Astrocyte (in vitro differentiated cells and primary cell): ENCODE results near the gene POLR2J. TPM values are rescaled to one million over a fixed set of nuclear protein-coding genes. Genes with fewer than 3 reads are reported as not detected.

ENCODE experiments used
- DNase-seq: peaks from one replicate; pipeline ENCODE4 v3.0.0-alpha.2; 2010; ENCODE audit warnings: low read depth
- FAIRE-seq: peaks from 2 replicates; lab custom pipeline; 2011; peaks lifted over from hg19 to GRCh38; lab: Jason Lieb, UNC
- H2AFZ ChIP-seq: 2 replicates; pipeline ENCODE4 v1.6.0; 2012; ENCODE audit warnings: low read depth, low read length, inconsistent platforms
- H3K27ac ChIP-seq: 2 replicates; pipeline ENCODE4 v1.5.1; 2011; ENCODE audit warnings: low read depth, low read length, inconsistent platforms
- H3K27me3 ChIP-seq: 2 replicates; pipeline ENCODE4 v1.6.0; 2011; ENCODE audit warnings: low read length, inconsistent platforms; ENCODE audit not compliant: insufficient read depth
- H3K36me3 ChIP-seq: 2 replicates; pipeline ENCODE4 v1.5.1; 2011; ENCODE audit warnings: low read length, inconsistent platforms; ENCODE audit not compliant: insufficient read depth
- H3K4me1 ChIP-seq: 2 replicates; pipeline ENCODE4 v1.5.1; 2011; ENCODE audit warnings: low read length, inconsistent platforms; ENCODE audit not compliant: insufficient read depth
- H3K4me2 ChIP-seq: 2 replicates; pipeline ENCODE4 v1.6.0; 2012; ENCODE audit warnings: low read length, inconsistent platforms
- H3K4me3 ChIP-seq: 2 replicates; pipeline ENCODE4 v1.5.1; 2011; ENCODE audit warnings: low read depth, mild to moderate bottlenecking, low read length, inconsistent platforms; ENCODE audit not compliant: insufficient read depth
- H3K79me2 ChIP-seq: 2 replicates; pipeline ENCODE4 v1.6.0; 2012; ENCODE audit warnings: mild to moderate bottlenecking, low read length, inconsistent platforms; ENCODE audit not compliant: insufficient read depth
- H3K9ac ChIP-seq: 2 replicates; pipeline ENCODE4 v1.6.0; 2012; ENCODE audit warnings: mild to moderate bottlenecking, low read length, inconsistent platforms
- H3K9me3 ChIP-seq: 2 replicates; pipeline ENCODE4 v1.5.1; 2012; ENCODE audit warnings: low read depth, mild to moderate bottlenecking, low read length, inconsistent platforms; ENCODE audit not compliant: insufficient read depth
- H4K20me1 ChIP-seq: 2 replicates; pipeline ENCODE4 v1.6.0; 2012; ENCODE audit warnings: low read length, inconsistent platforms; ENCODE audit not compliant: insufficient read depth
- H3K27ac Mint-ChIP-seq: one replicate; pipeline ENCODE4 v1.8.0; 2021; ENCODE audit warnings: mild to moderate bottlenecking, mixed read lengths; ENCODE audit not compliant: unreplicated experiment
- H3K27me3 Mint-ChIP-seq: one replicate; pipeline ENCODE4 v1.8.0; 2021; ENCODE audit warnings: low read depth, mixed read lengths; ENCODE audit not compliant: unreplicated experiment
- H3K36me3 Mint-ChIP-seq: one replicate; pipeline ENCODE4 v1.8.0; 2021; ENCODE audit warnings: low read depth, mixed read lengths; ENCODE audit not compliant: unreplicated experiment
- H3K4me1 Mint-ChIP-seq: one replicate; pipeline ENCODE4 v1.8.0; 2021; ENCODE audit warnings: low read depth, mixed read lengths; ENCODE audit not compliant: unreplicated experiment
- H3K4me3 Mint-ChIP-seq: one replicate; pipeline ENCODE4 v1.8.0; 2021; ENCODE audit warnings: mild to moderate bottlenecking, moderate library complexity, mixed read lengths; ENCODE audit not compliant: unreplicated experiment
- H3K9me3 Mint-ChIP-seq: one replicate; pipeline ENCODE4 v1.8.0; 2021; ENCODE audit warnings: mild to moderate bottlenecking, mixed read lengths; ENCODE audit not compliant: unreplicated experiment
- EZH2 ChIP-seq: IDR thresholded peaks from 2 replicates; pipeline ENCODE4 v1.6.1; 2012; ENCODE audit warnings: mild to moderate bottlenecking, low read length, inconsistent platforms; ENCODE audit not compliant: insufficient read depth
- total RNA-seq: library from RNA; stranded (reverse); gene quantifications from 2 replicates; pipeline ENCODE4 v1.2.1, GENCODE V29; 2021
- TF ChIP-seq, protein P1 (sequence below): IDR thresholded peaks from 2 replicates; pipeline ENCODE4 v1.5.1; 2011; ENCODE audit warnings: low read depth, mild to moderate bottlenecking, inconsistent platforms, low read length, moderate library complexity; ENCODE audit not compliant: insufficient read depth

POLR2J gene
- total RNA-seq, 1 donor from 2014 or later, result 41.4 TPM

DNA sequence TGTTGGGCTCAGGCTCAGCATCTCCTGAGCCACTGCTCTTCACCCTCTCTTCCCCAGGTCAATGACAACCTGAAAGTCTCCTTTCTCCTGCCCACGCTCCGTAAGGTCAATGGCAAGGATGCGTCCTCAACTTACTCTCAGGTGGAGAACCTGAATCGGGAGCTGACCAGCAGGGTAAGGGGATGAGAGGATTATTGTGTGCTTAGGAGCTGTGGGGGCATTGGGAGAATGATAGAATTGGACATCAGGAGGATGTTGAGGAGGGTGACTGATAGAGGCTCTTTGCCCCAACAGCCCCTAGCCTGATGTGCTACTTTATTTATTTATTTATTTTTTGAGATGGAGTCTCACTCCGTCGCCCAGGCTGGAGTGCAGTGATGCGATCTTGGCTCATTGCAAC, 12.6 kb downstream of the POLR2J start:
- Histone ChIP-seq H3K36me3 (no peaks in the 10 kb centered on the region), H2AFZ (no peak overlapping the region), H3K9me3 (no peaks in the 10 kb centered on the region), H3K27me3 (no peaks in the 10 kb centered on the region), H3K27ac (no peak overlapping the region), H3K9ac (peak overlapping the region; percentile 96), H4K20me1 (peaks cover 28% of the 10 kb centered on the region), H3K4me2 (peak overlapping the region; percentile 87), H3K4me1 (peaks cover 12% of the 10 kb centered on the region), H3K79me2 (peaks cover 41% of the 10 kb centered on the region), H3K4me3 (peak overlapping the region; percentile 98)
- TF ChIP-seq, protein P1, sequence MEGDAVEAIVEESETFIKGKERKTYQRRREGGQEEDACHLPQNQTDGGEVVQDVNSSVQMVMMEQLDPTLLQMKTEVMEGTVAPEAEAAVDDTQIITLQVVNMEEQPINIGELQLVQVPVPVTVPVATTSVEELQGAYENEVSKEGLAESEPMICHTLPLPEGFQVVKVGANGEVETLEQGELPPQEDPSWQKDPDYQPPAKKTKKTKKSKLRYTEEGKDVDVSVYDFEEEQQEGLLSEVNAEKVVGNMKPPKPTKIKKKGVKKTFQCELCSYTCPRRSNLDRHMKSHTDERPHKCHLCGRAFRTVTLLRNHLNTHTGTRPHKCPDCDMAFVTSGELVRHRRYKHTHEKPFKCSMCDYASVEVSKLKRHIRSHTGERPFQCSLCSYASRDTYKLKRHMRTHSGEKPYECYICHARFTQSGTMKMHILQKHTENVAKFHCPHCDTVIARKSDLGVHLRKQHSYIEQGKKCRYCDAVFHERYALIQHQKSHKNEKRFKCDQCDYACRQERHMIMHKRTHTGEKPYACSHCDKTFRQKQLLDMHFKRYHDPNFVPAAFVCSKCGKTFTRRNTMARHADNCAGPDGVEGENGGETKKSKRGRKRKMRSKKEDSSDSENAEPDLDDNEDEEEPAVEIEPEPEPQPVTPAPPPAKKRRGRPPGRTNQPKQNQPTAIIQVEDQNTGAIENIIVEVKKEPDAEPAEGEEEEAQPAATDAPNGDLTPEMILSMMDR, result no peak
- no peak for TF ChIP-seq EZH2
- DNase-seq (no peak), FAIRE-seq (no peak)
- H3K36me3 Mint-ChIP-seq, result no peaks in the 10 kb centered on the region
- H3K27me3 Mint-ChIP-seq, result no peaks in the 10 kb centered on the region
- no peak overlapping the region for H3K27ac Mint-ChIP-seq
- H3K4me3 Mint-ChIP-seq, result peak overlapping the region; percentile 80
- no peaks in the 10 kb centered on the region for H3K9me3 Mint-ChIP-seq
- peaks cover 4% of the 10 kb centered on the region for H3K4me1 Mint-ChIP-seq

DNA sequence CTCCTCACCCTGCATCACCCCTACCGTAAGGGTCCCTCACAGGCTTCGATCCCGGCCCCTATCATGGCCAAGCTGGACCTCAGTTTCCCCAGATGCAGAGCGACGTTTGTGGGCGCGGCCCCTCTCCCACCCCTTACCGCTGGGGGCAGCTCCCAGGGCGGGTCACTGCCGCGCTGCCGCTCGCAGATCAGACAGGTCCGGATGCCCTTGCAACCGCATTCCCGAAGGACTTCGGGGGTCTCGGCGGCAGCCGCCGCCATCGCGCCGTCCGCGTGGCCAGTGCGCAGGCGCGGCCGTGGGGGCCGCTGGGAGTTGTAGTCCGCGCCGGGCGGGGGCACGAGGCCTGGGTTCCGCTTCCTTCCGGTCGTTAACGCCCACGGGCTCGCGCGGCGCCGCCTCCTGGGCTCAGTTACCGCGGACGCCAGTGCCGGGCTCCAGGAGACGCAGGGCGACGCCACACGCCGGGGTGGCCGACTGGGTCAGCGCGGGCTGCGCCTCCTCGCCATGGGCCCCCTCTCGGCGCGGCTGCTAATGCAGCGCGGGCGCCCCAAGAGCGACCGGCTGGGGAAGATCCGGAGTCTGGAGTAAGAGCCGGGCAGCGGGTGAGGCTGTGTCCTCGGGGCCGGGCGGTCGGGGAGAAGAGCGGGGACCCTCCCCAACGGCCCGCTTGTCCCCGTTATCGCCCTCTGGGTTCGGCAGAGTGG, 14.0 kb downstream of the POLR2J start, which contains the start of the genes ALKBH4 and LRWD1:
Gene ALKBH4 (minus strand): TSS at position 287 of the 704 bp plus-strand sequence. CDS start 27 bp downstream, at position 260.
Gene LRWD1 (plus strand): TSS at position 408 of the 704 bp plus-strand sequence. CDS start 97 bp downstream, at position 505.
- peaks cover 4% of the 10 kb centered on the region for H3K4me1 Mint-ChIP-seq
- no peaks in the 10 kb centered on the region for H3K27me3 Mint-ChIP-seq
- Histone ChIP-seq H4K20me1 (peaks cover 30% of the 10 kb centered on the region), H3K4me1 (peaks cover 12% of the 10 kb centered on the region), H3K79me2 (peaks cover 43% of the 10 kb centered on the region), H3K4me3 (peak within 1 kb of the TSS; percentile 98), H2AFZ (peak within 1 kb of the TSS; percentile 100), H3K27ac (peak within 1 kb of the TSS; percentile 65), H3K36me3 (no peaks in the 10 kb centered on the region), H3K4me2 (peak within 1 kb of the TSS; percentile 87), H3K9me3 (no peaks in the 10 kb centered on the region), H3K9ac (peak within 1 kb of the TSS; percentile 96), H3K27me3 (no peaks in the 10 kb centered on the region)
- peak within 1 kb of the TSS; percentile 83 for H3K27ac Mint-ChIP-seq
- peak within 1 kb of the TSS; percentile 99 for H3K4me3 Mint-ChIP-seq
- FAIRE-seq (no peak), DNase-seq (peak; percentile 69)
- TF ChIP-seq, protein P1, result no peak
- no peak for TF ChIP-seq EZH2
- H3K9me3 Mint-ChIP-seq, result no peaks in the 10 kb centered on the region
- H3K36me3 Mint-ChIP-seq, result no peaks in the 10 kb centered on the region
